HepG2 (cell line): Measurements from ENCODE around the gene OPRL1. TPM values are rescaled to one million over a fixed set of nuclear protein-coding genes. Genes with fewer than 3 reads are reported as not detected.

Experiments used
- CREBL2 ChIP-seq: sonication (generic); formaldehyde crosslinking; IDR thresholded peaks from 2 replicates; pipeline ENCODE4 v1.8.1; 2023; ENCODE audit warnings: missing genetic modification reagents, mild to moderate bottlenecking, borderline replicate concordance
- HOXA9 ChIP-seq: sonication (generic); formaldehyde crosslinking; IDR thresholded peaks from 2 replicates; pipeline ENCODE4 v1.8.1; 2022; ENCODE audit warnings: missing genetic modification reagents, mild to moderate bottlenecking, moderate library complexity, borderline replicate concordance
- LBX2 ChIP-seq: sonication (generic); formaldehyde crosslinking; IDR thresholded peaks from 2 replicates; pipeline ENCODE4 v1.5.0; 2020; ENCODE audit warnings: missing genetic modification reagents, mild to moderate bottlenecking, borderline replicate concordance
- MED1 ChIP-seq: sonication (generic); formaldehyde crosslinking; IDR thresholded peaks from 2 replicates; pipeline ENCODE4 v1.4.0; 2020; ENCODE audit warnings: missing genetic modification reagents
- POLR2AphosphoS5 ChIP-seq: IDR thresholded peaks from 2 replicates; pipeline ENCODE4 v1.6.1; 2012; ENCODE audit warnings: low read depth, low read length
- REXO4 ChIP-seq: sonication (generic); formaldehyde crosslinking; IDR thresholded peaks from 2 replicates; pipeline ENCODE4 v1.8.0; 2022; ENCODE audit warnings: missing genetic modification reagents, mild to moderate bottlenecking, borderline replicate concordance
- SMAD9 ChIP-seq: sonication (generic); formaldehyde crosslinking; IDR thresholded peaks from 2 replicates; pipeline ENCODE4 v1.5.1; 2020; ENCODE audit warnings: mild to moderate bottlenecking, missing genetic modification reagents
- ZBTB20 ChIP-seq: sonication (generic); formaldehyde crosslinking; IDR thresholded peaks from 2 replicates; pipeline ENCODE4 v1.8.1; 2023; ENCODE audit warnings: missing genetic modification reagents, low read depth, mild to moderate bottlenecking, borderline replicate concordance
- ZEB1 ChIP-seq: IDR thresholded peaks from 2 replicates; pipeline ENCODE4 v1.6.1; 2012; ENCODE audit warnings: mild to moderate bottlenecking, low read depth, inconsistent platforms; ENCODE audit not compliant: insufficient replicate concordance
- ZNF296 ChIP-seq: sonication (generic); formaldehyde crosslinking; conservative IDR thresholded peaks from 2 replicates; pipeline ENCODE4 v1.5.0; 2020; ENCODE audit warnings: mild to moderate bottlenecking, missing genetic modification reagents
- ZNF331 ChIP-seq: sonication (generic); formaldehyde crosslinking; IDR thresholded peaks from 2 replicates; pipeline ENCODE4 v1.4.0; 2020; ENCODE audit warnings: missing genetic modification reagents
- ZNF333 ChIP-seq: sonication (generic); formaldehyde crosslinking; IDR thresholded peaks from 2 replicates; pipeline ENCODE4 v1.4.0; 2020; ENCODE audit warnings: mild to moderate bottlenecking, missing genetic modification reagents, borderline replicate concordance
- polyA plus RNA-seq, 8 experiments: library from polyadenylated mRNA; depleted of rRNA in 3 of 8; stranded (reverse) in 7 of 8; unstranded in 1 of 8; fragments of >200 nt; fragmentation: Illumina TruSeq in 4 of 8; extraction: Trizol in 4 of 8; gene quantifications; 2 replicates each; pipeline versions ENCODE4 v1.2.1 to v1.2.3, GENCODE V29; 2011 to 2016; ENCODE audit warnings: low read depth in 4 of 8, missing spikeins in 1 of 8, mixed read lengths in 1 of 8; ENCODE audit not compliant: insufficient read depth in 1 of 8
- total RNA-seq, 5 experiments: library from RNA; depleted of rRNA; stranded (reverse); fragments of >200 nt; fragmentation: Illumina TruSeq; extraction: Trizol; gene quantifications; 2 replicates each; pipeline ENCODE4 v1.2.3, GENCODE V29; 2016; ENCODE audit warnings: low read depth in 1 of 5
- TF ChIP-seq, protein P1 (sequence below): sonication (generic); formaldehyde crosslinking; IDR thresholded peaks from 2 replicates; pipeline ENCODE4 v1.4.0; 2020; ENCODE audit warnings: missing genetic modification reagents
- TF ChIP-seq, protein P2 (sequence below): sonication (generic); formaldehyde crosslinking; IDR thresholded peaks from 2 replicates; pipeline ENCODE4 v1.4.0; 2020; ENCODE audit warnings: mild to moderate bottlenecking, low read depth, missing genetic modification reagents
- TF ChIP-seq, protein P3 (sequence below): sonication (generic); formaldehyde crosslinking; IDR thresholded peaks from 2 replicates; pipeline ENCODE4 v1.5.0; 2020; ENCODE audit warnings: mild to moderate bottlenecking, missing genetic modification reagents

Gene OPRL1
- total and polyA plus RNA-seq, 2 of the 13 experiments (the other 11 are each of a cell fraction or from before 2014, with no cell fraction given), result 0.35 to 0.71 TPM

DNA sequence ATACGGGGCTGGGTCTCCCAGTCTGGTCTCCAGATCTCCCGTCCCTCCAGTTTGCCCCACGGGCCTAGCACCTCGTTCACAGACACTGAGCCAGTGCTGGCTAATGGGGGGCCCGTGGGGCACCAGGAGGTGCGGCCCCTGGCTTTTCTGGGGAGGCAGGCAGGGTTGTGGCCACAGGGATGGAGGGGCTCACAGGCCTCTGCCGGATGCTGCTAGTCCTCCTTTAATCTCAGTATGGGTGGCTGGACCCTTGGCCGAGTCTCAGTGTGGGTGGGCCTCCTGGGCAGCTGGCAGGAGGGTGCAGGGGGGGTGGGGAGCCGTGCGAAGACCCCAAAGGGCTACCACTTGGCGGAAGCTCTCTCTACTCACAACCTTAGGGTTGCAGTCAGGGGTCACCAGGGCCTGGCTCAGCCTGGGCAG is 28.8 kb upstream of the OPRL1 start (continued):
- TF ChIP-seq, protein P1, sequence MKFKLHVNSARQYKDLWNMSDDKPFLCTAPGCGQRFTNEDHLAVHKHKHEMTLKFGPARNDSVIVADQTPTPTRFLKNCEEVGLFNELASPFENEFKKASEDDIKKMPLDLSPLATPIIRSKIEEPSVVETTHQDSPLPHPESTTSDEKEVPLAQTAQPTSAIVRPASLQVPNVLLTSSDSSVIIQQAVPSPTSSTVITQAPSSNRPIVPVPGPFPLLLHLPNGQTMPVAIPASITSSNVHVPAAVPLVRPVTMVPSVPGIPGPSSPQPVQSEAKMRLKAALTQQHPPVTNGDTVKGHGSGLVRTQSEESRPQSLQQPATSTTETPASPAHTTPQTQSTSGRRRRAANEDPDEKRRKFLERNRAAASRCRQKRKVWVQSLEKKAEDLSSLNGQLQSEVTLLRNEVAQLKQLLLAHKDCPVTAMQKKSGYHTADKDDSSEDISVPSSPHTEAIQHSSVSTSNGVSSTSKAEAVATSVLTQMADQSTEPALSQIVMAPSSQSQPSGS (CRISPR knock-in tag), result no peak
- TF ChIP-seq HOXA9 (CRISPR knock-in tag) (0 out of 2 replicates have a peak, but pooled peaks have one; percentile 54), POLR2AphosphoS5 (no peak), ZNF331 (no peak), ZNF296 (CRISPR knock-in tag) (peak; percentile 0; the same call in 1 of the 2 replicates), LBX2 (CRISPR knock-in tag) (peak; percentile 74; the same call in 1 of the 2 replicates), SMAD9 (CRISPR knock-in tag) (0 out of 2 replicates have a peak, but pooled peaks have one; percentile 49), ZEB1 (peak; percentile 4), MED1 (CRISPR knock-in tag) (no peak), ZBTB20 (CRISPR knock-in tag) (no peak), CREBL2 (CRISPR knock-in tag) (peak; percentile 59; the same call in 1 of the 2 replicates), REXO4 (0 out of 2 replicates have a peak, but pooled peaks have one; percentile 4), ZNF333 (CRISPR knock-in tag) (no peak)
- TF ChIP-seq, protein P2, sequence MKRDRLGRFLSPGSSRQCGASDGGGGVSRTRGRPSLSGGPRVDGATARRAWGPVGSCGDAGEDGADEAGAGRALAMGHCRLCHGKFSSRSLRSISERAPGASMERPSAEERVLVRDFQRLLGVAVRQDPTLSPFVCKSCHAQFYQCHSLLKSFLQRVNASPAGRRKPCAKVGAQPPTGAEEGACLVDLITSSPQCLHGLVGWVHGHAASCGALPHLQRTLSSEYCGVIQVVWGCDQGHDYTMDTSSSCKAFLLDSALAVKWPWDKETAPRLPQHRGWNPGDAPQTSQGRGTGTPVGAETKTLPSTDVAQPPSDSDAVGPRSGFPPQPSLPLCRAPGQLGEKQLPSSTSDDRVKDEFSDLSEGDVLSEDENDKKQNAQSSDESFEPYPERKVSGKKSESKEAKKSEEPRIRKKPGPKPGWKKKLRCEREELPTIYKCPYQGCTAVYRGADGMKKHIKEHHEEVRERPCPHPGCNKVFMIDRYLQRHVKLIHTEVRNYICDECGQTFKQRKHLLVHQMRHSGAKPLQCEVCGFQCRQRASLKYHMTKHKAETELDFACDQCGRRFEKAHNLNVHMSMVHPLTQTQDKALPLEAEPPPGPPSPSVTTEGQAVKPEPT (CRISPR knock-in tag), result no peak
- TF ChIP-seq, protein P3, sequence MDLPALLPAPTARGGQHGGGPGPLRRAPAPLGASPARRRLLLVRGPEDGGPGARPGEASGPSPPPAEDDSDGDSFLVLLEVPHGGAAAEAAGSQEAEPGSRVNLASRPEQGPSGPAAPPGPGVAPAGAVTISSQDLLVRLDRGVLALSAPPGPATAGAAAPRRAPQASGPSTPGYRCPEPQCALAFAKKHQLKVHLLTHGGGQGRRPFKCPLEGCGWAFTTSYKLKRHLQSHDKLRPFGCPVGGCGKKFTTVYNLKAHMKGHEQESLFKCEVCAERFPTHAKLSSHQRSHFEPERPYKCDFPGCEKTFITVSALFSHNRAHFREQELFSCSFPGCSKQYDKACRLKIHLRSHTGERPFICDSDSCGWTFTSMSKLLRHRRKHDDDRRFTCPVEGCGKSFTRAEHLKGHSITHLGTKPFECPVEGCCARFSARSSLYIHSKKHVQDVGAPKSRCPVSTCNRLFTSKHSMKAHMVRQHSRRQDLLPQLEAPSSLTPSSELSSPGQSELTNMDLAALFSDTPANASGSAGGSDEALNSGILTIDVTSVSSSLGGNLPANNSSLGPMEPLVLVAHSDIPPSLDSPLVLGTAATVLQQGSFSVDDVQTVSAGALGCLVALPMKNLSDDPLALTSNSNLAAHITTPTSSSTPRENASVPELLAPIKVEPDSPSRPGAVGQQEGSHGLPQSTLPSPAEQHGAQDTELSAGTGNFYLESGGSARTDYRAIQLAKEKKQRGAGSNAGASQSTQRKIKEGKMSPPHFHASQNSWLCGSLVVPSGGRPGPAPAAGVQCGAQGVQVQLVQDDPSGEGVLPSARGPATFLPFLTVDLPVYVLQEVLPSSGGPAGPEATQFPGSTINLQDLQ (CRISPR knock-in tag), result peak; percentile 55; the same call in 1 of the 2 replicates
